Fibroblast of lung (primary cell): ENCODE data around the gene AZU1. TPM values are rescaled to one million over a fixed set of nuclear protein-coding genes. Genes with fewer than 3 reads are reported as not detected.

Source experiments
- DNase-seq, 2 donors: peaks; one replicate each; pipeline versions ENCODE4 v3.0.0 to v3.0.0-alpha.2; 2010; ENCODE audit warnings: low read depth in 2 of 2
- H2AFZ ChIP-seq: 2 replicates; pipeline ENCODE4 v1.5.1; 2012; ENCODE audit warnings: low read length, control low read depth, inconsistent platforms
- H3K27ac ChIP-seq: 2 replicates; pipeline ENCODE4 v1.5.1; 2011; ENCODE audit warnings: low read length, control low read depth; ENCODE audit not compliant: insufficient read depth
- H3K27me3 ChIP-seq: 2 replicates; pipeline ENCODE4 v1.5.1; 2011; ENCODE audit warnings: mild to moderate bottlenecking, low read length; ENCODE audit not compliant: control insufficient read depth, insufficient read depth
- H3K36me3 ChIP-seq: 2 replicates; pipeline ENCODE4 v1.5.1; 2011; ENCODE audit warnings: low read length; ENCODE audit not compliant: control insufficient read depth, insufficient read depth
- H3K4me1 ChIP-seq: 2 replicates; pipeline ENCODE4 v1.5.1; 2011; ENCODE audit warnings: low read length; ENCODE audit not compliant: control insufficient read depth, insufficient read depth; ENCODE audit errors: extremely low read depth
- H3K4me2 ChIP-seq: 2 replicates; pipeline ENCODE4 v1.5.1; 2011; ENCODE audit warnings: low read length, control low read depth; ENCODE audit not compliant: insufficient read depth; ENCODE audit errors: extremely low read depth
- H3K4me3 ChIP-seq, 4 experiments: fragments of 200-600 bp in 1 of 4; sonication (generic) in 1 of 4; replicated peaks in 1 of 4; 2 replicates each; pipeline ENCODE4 v1.5.1; 2011 to 2016; ENCODE audit warnings: low read length in 4 of 4, low read depth in 3 of 4, mild to moderate bottlenecking in 3 of 4, control low read depth in 2 of 4, inconsistent platforms in 1 of 4, mixed read lengths in 1 of 4; ENCODE audit not compliant: insufficient read depth in 1 of 4; ENCODE audit errors: control extremely low read depth in 1 of 4
- H3K79me2 ChIP-seq: 2 replicates; pipeline ENCODE4 v1.5.1; 2012; ENCODE audit warnings: mild to moderate bottlenecking, low read length, inconsistent platforms; ENCODE audit not compliant: control insufficient read depth, insufficient read depth
- H3K9ac ChIP-seq: 2 replicates; pipeline ENCODE4 v1.5.1; 2011; ENCODE audit warnings: mild to moderate bottlenecking, low read length, control low read depth; ENCODE audit not compliant: insufficient read depth
- H3K9me3 ChIP-seq: 2 replicates; pipeline ENCODE4 v1.5.1; 2012; ENCODE audit warnings: low read depth, low read length; ENCODE audit not compliant: control insufficient read depth, insufficient read depth
- H4K20me1 ChIP-seq: 2 replicates; pipeline ENCODE4 v1.5.1; 2011; ENCODE audit warnings: low read length; ENCODE audit not compliant: control insufficient read depth, insufficient read depth; ENCODE audit errors: extremely low read depth
- CTCF ChIP-seq, 2 donors: IDR thresholded peaks in 1 of 2; conservative IDR thresholded peaks in 1 of 2; 1 replicate in 1 of 2; 2 replicates in 1 of 2; pipeline ENCODE4 v1.5.1; 2011 to 2012; ENCODE audit warnings: low read length in 2 of 2, control low read depth in 1 of 2, inconsistent platforms in 1 of 2, low read depth in 1 of 2, mild to moderate bottlenecking in 1 of 2
- EZH2 ChIP-seq: IDR thresholded peaks from 2 replicates; pipeline ENCODE4 v1.5.1; 2012; ENCODE audit warnings: low read length, control low read depth, mild to moderate bottlenecking; ENCODE audit errors: missing control alignments
- polyA plus RNA-seq, 2 donors: library from polyadenylated mRNA; depleted of rRNA in 1 of 2; stranded (reverse) in 1 of 2; unstranded in 1 of 2; fragments of >200 nt; gene quantifications; 2 replicates each; pipeline ENCODE4 v1.2.1, GENCODE V29; 2011 to 2012; ENCODE audit warnings: missing spikeins in 1 of 2
- total RNA-seq: library from RNA; depleted of rRNA; stranded (reverse); fragments of >200 nt; gene quantifications from 2 replicates; pipeline ENCODE4 v1.2.1, GENCODE V29; 2014

The AZU1 gene
- total and polyA plus RNA-seq, 2 donors (not counting 1 experiment from before 2014, with no cell fraction given): 0.17 TPM; not detected in 1

GRCh38 chr19:854549-854948 is 26.9 kb downstream of the AZU1 start:
- H3K36me3 ChIP-seq: no peaks in the 10 kb centered on the region
- no peaks in the 10 kb centered on the region for H3K9me3 ChIP-seq
- no peaks in the 10 kb centered on the region for H3K79me2 ChIP-seq
- H2AFZ ChIP-seq: no peak overlapping the region
- H3K4me3 ChIP-seq: no peak overlapping the region
- no peak for DNase-seq
- no peaks in the 10 kb centered on the region for H3K27me3 ChIP-seq
- H4K20me1 ChIP-seq: no peaks in the 10 kb centered on the region
- no peak overlapping the region for H3K4me2 ChIP-seq
- no peak overlapping the region for H3K9ac ChIP-seq
- H3K27ac ChIP-seq: no peak overlapping the region
- peaks cover 6% of the 10 kb centered on the region for H3K4me1 ChIP-seq
- TF ChIP-seq CTCF (conservative IDR thresholded peaks at IDR 0.05 in 1 of 2, IDR thresholded peaks at IDR 0.05 in 1 of 2; ENCODE audit: low read depth in 1 of 2, low read length in 2 of 2) (no peak), EZH2 (no peak)

- no peaks in the 10 kb centered on the region for H3K79me2 ChIP-seq
- H2AFZ ChIP-seq: no peak overlapping the region
- H4K20me1 ChIP-seq: no peaks in the 10 kb centered on the region
- no peaks in the 10 kb centered on the region for H3K9me3 ChIP-seq
- no peak overlapping the region for H3K27ac ChIP-seq
- no peak for TF ChIP-seq CTCF (conservative IDR thresholded peaks at IDR 0.05 in 1 of 2, IDR thresholded peaks at IDR 0.05 in 1 of 2; ENCODE audit: low read depth in 1 of 2, low read length in 2 of 2)
- TF ChIP-seq EZH2: no peak
- no peak overlapping the region for H3K4me2 ChIP-seq
- no peaks in the 10 kb centered on the region for H3K36me3 ChIP-seq
- H3K4me1 ChIP-seq: peaks cover 6% of the 10 kb centered on the region
- H3K27me3 ChIP-seq: no peaks in the 10 kb centered on the region
- no peak overlapping the region for H3K9ac ChIP-seq
- no peak overlapping the region for H3K4me3 ChIP-seq
- DNase-seq: no peak
These were observed 27.5 kb downstream of the AZU1 start for GRCh38 chr19:855142-855541.

- Histone ChIP-seq H3K79me2 (no peaks in the 10 kb centered on the region), H3K4me3 (no peak overlapping the region), H3K36me3 (no peaks in the 10 kb centered on the region), H4K20me1 (no peaks in the 10 kb centered on the region), H3K9ac (no peak overlapping the region), H3K27ac (no peak overlapping the region), H3K4me1 (peaks cover 5% of the 10 kb centered on the region), H3K4me2 (no peak overlapping the region), H2AFZ (no peak overlapping the region), H3K9me3 (no peaks in the 10 kb centered on the region), H3K27me3 (no peaks in the 10 kb centered on the region)
- no peak for TF ChIP-seq EZH2
- no peak for TF ChIP-seq CTCF (conservative IDR thresholded peaks at IDR 0.05 in 1 of 2, IDR thresholded peaks at IDR 0.05 in 1 of 2; ENCODE audit: low read depth in 1 of 2, low read length in 2 of 2)
- no peak for DNase-seq
These were observed 28.0 kb downstream of the AZU1 start for GRCh38 chr19:855566-856120.
